Measurements from ENCODE around the gene CARD19. TPM values are rescaled to one million over a fixed set of nuclear protein-coding genes. Genes with fewer than 3 reads are reported as not detected.
A peak's percentile ranks its signal among the peaks of the same experiment; 100 is the strongest.

The CARD19 gene
- total and polyA plus RNA-seq, 3 experiments from 2014 or later: 43.2 to 66.4 (median 43.6) TPM

DNA sequence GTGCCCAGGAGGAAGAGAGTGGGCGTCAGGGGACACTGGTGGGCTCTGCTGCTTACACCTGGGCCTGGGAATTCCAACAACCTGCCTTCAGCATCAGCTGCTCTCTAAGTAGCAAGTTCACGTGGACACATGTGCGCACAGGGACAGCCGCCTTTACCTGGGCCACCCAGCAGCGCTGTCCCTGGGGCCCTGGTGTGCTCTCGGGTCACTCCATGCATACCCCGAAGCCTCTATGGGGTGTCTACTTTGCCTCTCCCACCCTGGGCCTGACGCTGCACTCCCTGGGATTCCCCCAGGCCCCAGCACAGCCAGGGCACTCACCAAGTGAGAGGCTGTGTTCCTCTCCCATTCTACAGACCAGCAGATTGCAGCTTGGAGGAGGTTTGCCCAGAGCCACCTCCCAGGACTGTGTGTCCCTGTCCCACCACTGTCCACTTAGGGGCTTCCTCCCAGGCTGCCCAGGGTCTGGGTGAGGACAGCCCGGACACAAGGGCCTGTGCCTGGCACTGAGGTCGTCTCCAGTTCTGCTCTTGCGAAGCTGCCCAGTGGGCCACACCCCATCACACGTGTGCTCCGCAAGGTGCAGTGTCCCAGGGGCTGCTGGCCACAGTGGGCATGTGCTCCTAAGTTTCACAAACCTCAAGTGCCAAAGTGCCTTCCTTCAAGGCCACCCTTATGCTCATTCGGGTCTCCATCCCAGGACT is 32.1 kb downstream of the CARD19 start:
- peak overlapping the region; percentile 66 to 99 (median 88) for H3K27ac Mint-ChIP-seq
- Histone ChIP-seq H3K9me3 (ENCODE audit: low read length) (no peaks in the 10 kb centered on the region), H3K4me3 (ENCODE audit: low read length) (no peak overlapping the region), H3K27me3 (ENCODE audit: insufficient read depth, low read length, poor library complexity, severe bottlenecking) (no peaks in the 10 kb centered on the region), H3K36me3 (ENCODE audit: insufficient read depth, low read length) (no peaks in the 10 kb centered on the region), H3K27ac (ENCODE audit: low read depth, low read length) (no peak overlapping the region), H3K4me1 (ENCODE audit: insufficient read depth, low read length) (peaks cover 73% of the 10 kb centered on the region)
- H3K27me3 Mint-ChIP-seq: peaks cover 0 to 1% of the 10 kb centered on the region in 2 donors
- POLR2A ChIA-PET: no interaction called here
- no peaks in the 10 kb centered on the region for H3K9me3 Mint-ChIP-seq
- H3K4me3 Mint-ChIP-seq: peak overlapping the region in 3 of 7 donors; percentile 19 to 61 (median 59)
- CTCF ChIA-PET: interaction anchor here (1.1 to 1.9 kb wide), 3 partner anchors 8 to 16 kb away, joined by 3 to 5 read pairs (median 5); no protein-coding TSS in a partner anchor
- peaks cover 58 to 89% (median 67%) of the 10 kb centered on the region in 3 donors for H3K4me1 Mint-ChIP-seq
- H3K36me3 Mint-ChIP-seq: peaks cover 0 to 25% (median 0%) of the 10 kb centered on the region in 3 donors
- peak in 1 of 5 donors; percentile 40 for DNase-seq

GRCh38 chr9:93128715-93129224 is 32.8 kb downstream of the CARD19 start:
- POLR2A ChIA-PET: interaction anchor here (1.0 kb wide), 1 partner anchor 64 kb away, joined by 3 read pairs; no protein-coding TSS in a partner anchor
- CTCF ChIA-PET: interaction anchor here (1.1 to 1.9 kb wide), 5 partner anchors 9 to 20 kb away, joined by 3 to 7 read pairs (median 5); no protein-coding TSS in a partner anchor
- H3K9me3 ChIP-seq (ENCODE audit: low read length): no peaks in the 10 kb centered on the region
- Mint-ChIP-seq H3K4me3 (peak overlapping the region in 2 of 7 donors; percentile 59 to 61), H3K9me3 (no peaks in the 10 kb centered on the region), H3K27ac (peak overlapping the region; percentile 57 to 99 (median 74)), H3K36me3 (peaks cover 0 to 26% (median 0%) of the 10 kb centered on the region in 3 donors), H3K4me1 (peaks cover 62 to 92% (median 67%) of the 10 kb centered on the region in 3 donors), H3K27me3 (peaks cover 0 to 1% of the 10 kb centered on the region in 2 donors)
- H3K4me3 ChIP-seq (ENCODE audit: low read length): no peak overlapping the region
- peaks cover 76% of the 10 kb centered on the region for H3K4me1 ChIP-seq (ENCODE audit: insufficient read depth, low read length)
- H3K27me3 ChIP-seq (ENCODE audit: insufficient read depth, low read length, poor library complexity, severe bottlenecking): no peaks in the 10 kb centered on the region
- H3K36me3 ChIP-seq (ENCODE audit: insufficient read depth, low read length): no peaks in the 10 kb centered on the region
- H3K27ac ChIP-seq (ENCODE audit: low read depth, low read length): no peak overlapping the region
- peak in 1 of 5 donors; percentile 26 for DNase-seq

GRCh38 chr9:93129286-93129685 is 33.3 kb downstream of the CARD19 start:
- H3K27me3 Mint-ChIP-seq: peaks cover 0 to 1% of the 10 kb centered on the region in 2 donors
- Histone ChIP-seq H3K4me3 (ENCODE audit: low read length) (no peak overlapping the region), H3K9me3 (ENCODE audit: low read length) (no peaks in the 10 kb centered on the region), H3K4me1 (ENCODE audit: insufficient read depth, low read length) (peaks cover 76% of the 10 kb centered on the region), H3K27me3 (ENCODE audit: insufficient read depth, low read length, poor library complexity, severe bottlenecking) (no peaks in the 10 kb centered on the region), H3K27ac (ENCODE audit: low read depth, low read length) (no peak overlapping the region), H3K36me3 (ENCODE audit: insufficient read depth, low read length) (no peaks in the 10 kb centered on the region)
- POLR2A ChIA-PET: interaction anchor here (1.0 kb wide), 1 partner anchor 65 kb away, joined by 3 read pairs; no protein-coding TSS in a partner anchor
- peaks cover 0 to 21% (median 0%) of the 10 kb centered on the region in 3 donors for H3K36me3 Mint-ChIP-seq
- peak overlapping the region in 2 of 7 donors; percentile 5 to 61 for H3K4me3 Mint-ChIP-seq
- peaks cover 62 to 87% (median 62%) of the 10 kb centered on the region in 3 donors for H3K4me1 Mint-ChIP-seq
- CTCF ChIA-PET: interaction anchor here (1.1 to 1.8 kb wide), 3 partner anchors 9 to 21 kb away, joined by 5 to 7 read pairs (median 5); no protein-coding TSS in a partner anchor
- no peaks in the 10 kb centered on the region for H3K9me3 Mint-ChIP-seq
- peak overlapping the region in 5 of 8 donors; percentile 17 to 99 (median 58) for H3K27ac Mint-ChIP-seq
- peak in 1 of 5 donors; percentile 37 for DNase-seq

DNA sequence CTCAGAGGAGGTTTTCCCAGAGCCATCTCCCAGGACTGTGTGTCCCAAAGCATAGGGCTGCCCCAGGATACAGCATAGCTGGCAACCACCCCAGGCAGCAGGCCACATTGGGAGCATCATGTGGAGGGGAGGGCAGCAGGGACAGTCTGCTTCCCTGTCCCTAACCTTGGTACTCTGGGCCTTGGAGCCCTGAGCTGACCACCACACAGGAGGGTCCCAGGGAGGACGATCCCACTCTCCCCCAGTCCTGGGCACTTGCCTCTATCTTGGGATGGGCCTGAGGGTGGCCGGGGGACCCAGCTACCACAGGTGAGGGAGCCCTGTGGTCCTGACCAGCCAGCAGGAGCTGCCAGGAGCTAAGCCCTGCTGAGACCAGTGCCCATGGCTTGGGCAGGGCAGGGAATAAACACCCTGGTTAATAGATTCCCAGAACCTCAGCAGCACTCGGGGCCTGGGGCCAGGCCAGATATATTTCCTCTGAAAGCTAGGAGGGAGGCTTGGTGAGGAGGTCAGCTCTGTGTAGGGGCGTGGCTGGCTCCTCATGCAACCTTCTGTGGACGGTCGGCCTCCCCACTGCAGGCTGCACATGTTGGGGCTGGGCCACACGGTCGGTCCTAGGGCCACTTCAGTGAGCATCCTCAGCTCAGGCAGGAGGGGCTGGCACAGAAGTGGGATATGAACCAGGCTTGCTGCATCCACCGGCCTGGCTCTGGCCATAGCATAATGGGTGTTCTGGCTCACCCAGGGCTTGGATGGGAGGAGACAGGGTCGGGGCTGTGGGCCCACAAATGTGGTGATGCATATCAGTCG is 33.9 kb downstream of the CARD19 start:
- H3K4me1 ChIP-seq (ENCODE audit: insufficient read depth, low read length): peaks cover 78% of the 10 kb centered on the region
- Mint-ChIP-seq H3K9me3 (no peaks in the 10 kb centered on the region), H3K27ac (peak overlapping the region; percentile 49 to 97 (median 66)), H3K4me3 (peak overlapping the region in 2 of 7 donors; percentile 12 to 61), H3K4me1 (peaks cover 64 to 88% (median 64%) of the 10 kb centered on the region in 3 donors), H3K36me3 (peaks cover 0 to 17% (median 0%) of the 10 kb centered on the region in 3 donors), H3K27me3 (peaks cover 0 to 3% of the 10 kb centered on the region in 2 donors)
- no peaks in the 10 kb centered on the region for H3K9me3 ChIP-seq (ENCODE audit: low read length)
- POLR2A ChIA-PET: interaction anchor here (1.0 kb wide), 1 partner anchor 65 kb away, joined by 3 read pairs; no protein-coding TSS in a partner anchor
- no peak overlapping the region for H3K27ac ChIP-seq (ENCODE audit: low read depth, low read length)
- DNase-seq: no peak
- no peaks in the 10 kb centered on the region for H3K36me3 ChIP-seq (ENCODE audit: insufficient read depth, low read length)
- CTCF ChIA-PET: interaction anchor here (1.6 to 1.8 kb wide), 2 partner anchors 10 to 21 kb away, joined by 5 to 7 read pairs; no protein-coding TSS in a partner anchor
- no peaks in the 10 kb centered on the region for H3K27me3 ChIP-seq (ENCODE audit: insufficient read depth, low read length, poor library complexity, severe bottlenecking)
- no peak overlapping the region for H3K4me3 ChIP-seq (ENCODE audit: low read length)

DNA sequence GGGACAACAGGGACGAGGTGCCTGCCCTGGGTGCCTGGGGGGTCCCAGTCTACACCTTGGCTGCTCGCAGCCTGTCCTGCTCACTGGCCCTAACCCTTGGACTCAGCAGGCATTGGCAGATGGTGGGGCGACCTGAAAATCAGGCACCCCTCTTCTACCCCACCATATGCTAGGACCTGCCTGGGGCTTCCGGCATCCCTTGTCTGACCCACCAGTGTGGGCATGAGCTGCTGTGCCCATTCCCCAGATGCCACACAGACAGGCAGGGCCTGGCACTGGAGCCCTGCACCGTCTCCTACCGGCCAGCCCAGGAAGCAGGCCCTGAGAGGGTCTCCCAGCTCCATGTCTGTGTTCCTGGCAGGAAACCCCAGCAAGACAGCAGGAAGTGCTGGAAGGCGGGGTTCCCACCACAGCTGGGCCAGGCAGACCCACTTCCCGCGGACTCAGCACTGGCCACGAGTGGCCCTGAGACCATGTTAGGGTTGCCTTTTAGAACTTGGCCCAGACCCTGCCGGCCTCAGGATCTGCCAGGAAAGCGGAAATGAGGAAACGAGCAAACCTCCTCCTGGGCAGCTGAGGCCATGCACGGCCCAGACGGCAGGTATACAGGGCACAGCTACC is 35.0 kb downstream of the CARD19 start:
- ChIA-PET CTCF (interaction anchor here (1.2 to 1.8 kb wide), 3 partner anchors 11 to 22 kb away, joined by 5 read pairs; no protein-coding TSS in a partner anchor), POLR2A (no interaction called here)
- H3K9me3 ChIP-seq (ENCODE audit: low read length): no peaks in the 10 kb centered on the region
- no peak for DNase-seq
- no peak overlapping the region for H3K27ac ChIP-seq (ENCODE audit: low read depth, low read length)
- no peaks in the 10 kb centered on the region for H3K27me3 ChIP-seq (ENCODE audit: insufficient read depth, low read length, poor library complexity, severe bottlenecking)
- H3K4me3 ChIP-seq (ENCODE audit: low read length): no peak overlapping the region
- peaks cover 0 to 12% (median 0%) of the 10 kb centered on the region in 3 donors for H3K36me3 Mint-ChIP-seq
- H3K4me3 Mint-ChIP-seq: peak overlapping the region in 4 of 7 donors; percentile 61 to 90 (median 90)
- peaks cover 56 to 85% (median 60%) of the 10 kb centered on the region in 3 donors for H3K4me1 Mint-ChIP-seq
- peaks cover 0 to 3% of the 10 kb centered on the region in 2 donors for H3K27me3 Mint-ChIP-seq
- H3K27ac Mint-ChIP-seq: peak overlapping the region; percentile 63 to 97 (median 90)
- H3K36me3 ChIP-seq (ENCODE audit: insufficient read depth, low read length): no peaks in the 10 kb centered on the region
- H3K9me3 Mint-ChIP-seq: no peaks in the 10 kb centered on the region
- peaks cover 74% of the 10 kb centered on the region for H3K4me1 ChIP-seq (ENCODE audit: insufficient read depth, low read length)

- H3K9me3 Mint-ChIP-seq: no peaks in the 10 kb centered on the region
- Histone ChIP-seq H3K9me3 (ENCODE audit: low read length) (no peaks in the 10 kb centered on the region), H3K36me3 (ENCODE audit: insufficient read depth, low read length) (no peaks in the 10 kb centered on the region), H3K27ac (ENCODE audit: low read depth, low read length) (no peak overlapping the region), H3K4me1 (ENCODE audit: insufficient read depth, low read length) (peaks cover 66% of the 10 kb centered on the region), H3K27me3 (ENCODE audit: insufficient read depth, low read length, poor library complexity, severe bottlenecking) (no peaks in the 10 kb centered on the region), H3K4me3 (ENCODE audit: low read length) (no peak overlapping the region)
- ChIA-PET POLR2A (no interaction called here), CTCF (interaction anchor here (1.2 to 1.4 kb wide), 2 partner anchors 12 to 23 kb away, joined by 5 read pairs; no protein-coding TSS in a partner anchor)
- H3K4me3 Mint-ChIP-seq: peak overlapping the region; percentile 57 to 90 (median 88)
- H3K27me3 Mint-ChIP-seq: peaks cover 0 to 3% of the 10 kb centered on the region in 2 donors
- peaks cover 49 to 77% (median 54%) of the 10 kb centered on the region in 3 donors for H3K4me1 Mint-ChIP-seq
- H3K27ac Mint-ChIP-seq: peak overlapping the region; percentile 72 to 97 (median 94)
- DNase-seq: no peak
- H3K36me3 Mint-ChIP-seq: peaks cover 0 to 12% (median 0%) of the 10 kb centered on the region in 3 donors
Measured at GRCh38 chr9:93131599-93132286, 35.7 kb downstream of the CARD19 start.
